SK-N-SH (cell line): ENCODE results near the gene ANKRD11.

Experiments
- CTCF ChIP-seq: fragments of 200-600 bp; sonication (generic); IDR thresholded peaks from 2 replicates; pipeline ENCODE4 v1.6.1; 2017; ENCODE audit warnings: antibody characterized with exemption, mild to moderate bottlenecking, moderate library complexity
- FOXM1 ChIP-seq: IDR thresholded peaks from 2 replicates; pipeline ENCODE4 v1.4.0; 2012; ENCODE audit warnings: low read depth, mild to moderate bottlenecking
- TAF1 ChIP-seq: IDR thresholded peaks from 2 replicates; pipeline ENCODE4 v1.6.1; 2012; ENCODE audit warnings: low read depth, mild to moderate bottlenecking, low read length, moderate library complexity, borderline replicate concordance

DNA sequence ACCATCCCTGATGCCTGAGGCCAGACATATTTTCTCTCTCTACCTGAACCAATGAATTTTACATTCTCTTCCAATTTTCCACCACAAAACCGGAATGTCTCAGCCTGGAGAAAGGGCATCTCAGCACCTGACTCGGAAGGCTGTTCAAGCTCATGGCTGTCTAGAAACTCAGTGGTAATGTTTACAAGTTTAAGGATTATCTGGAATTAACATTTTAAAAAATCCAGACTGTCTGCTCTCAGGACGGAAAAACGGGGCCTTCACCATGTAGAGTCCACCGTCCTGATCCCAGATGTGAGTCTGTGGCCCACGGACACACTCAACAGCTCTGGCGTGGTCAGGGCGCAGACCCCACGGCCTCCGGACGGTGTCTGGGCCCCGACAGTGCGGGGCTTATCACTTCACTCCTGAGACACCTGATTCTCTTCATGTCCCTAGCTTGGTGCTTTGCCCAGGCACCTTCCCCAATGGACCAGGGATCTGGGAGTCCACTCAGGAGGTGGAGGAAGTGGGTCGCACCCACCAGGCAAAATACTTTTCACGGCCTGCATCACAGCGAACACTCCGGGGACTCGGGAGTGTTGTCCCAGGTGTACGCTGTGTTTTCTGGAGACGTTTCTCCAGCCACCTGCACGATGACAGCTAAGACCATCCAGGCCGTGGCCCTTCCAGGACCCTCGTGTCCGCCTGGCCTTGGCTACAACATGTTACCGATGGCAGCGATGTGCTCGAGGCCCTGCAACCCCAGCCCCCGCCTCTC, 171.3 kb downstream of the ANKRD11 start:
- no peak for TF ChIP-seq CTCF
- TF ChIP-seq TAF1, result no peak
- no peak for TF ChIP-seq FOXM1
